ENCODE measurements around the gene SP9. TPM values are rescaled to one million over a fixed set of nuclear protein-coding genes. Genes with fewer than 3 reads are reported as not detected.

The SP9 gene
- total and polyA plus RNA-seq, 4 donors = not detected

DNA sequence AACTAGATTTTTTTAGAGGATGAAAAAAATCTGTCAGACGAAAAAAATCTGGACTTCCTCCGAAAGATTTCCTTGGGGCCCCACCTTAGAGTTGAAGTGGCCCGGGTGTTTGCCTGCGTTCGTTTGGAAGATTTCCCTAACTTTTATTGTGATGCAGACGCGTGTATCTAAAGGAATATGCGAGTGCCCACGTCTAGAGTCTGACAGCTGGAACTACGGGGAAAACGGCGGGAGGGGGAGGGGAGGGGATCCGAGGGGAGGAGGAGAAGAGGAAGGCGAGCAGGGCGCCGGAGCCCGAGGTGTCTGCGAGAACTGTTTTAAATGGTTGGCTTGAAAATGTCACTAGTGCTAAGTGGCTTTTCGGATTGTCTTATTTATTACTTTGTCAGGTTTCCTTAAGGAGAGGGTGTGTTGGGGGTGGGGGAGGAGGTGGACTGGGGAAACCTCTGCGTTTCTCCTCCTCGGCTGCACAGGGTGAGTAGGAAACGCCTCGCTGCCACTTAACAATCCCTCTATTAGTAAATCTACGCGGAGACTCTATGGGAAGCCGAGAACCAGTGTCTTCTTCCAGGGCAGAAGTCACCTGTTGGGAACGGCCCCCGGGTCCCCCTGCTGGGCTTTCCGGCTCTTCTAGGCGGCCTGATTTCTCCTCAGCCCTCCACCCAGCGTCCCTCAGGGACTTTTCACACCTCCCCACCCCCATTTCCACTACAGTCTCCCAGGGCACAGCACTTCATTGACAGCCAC lies 2.4 kb upstream of the SP9 start:
- Histone ChIP-seq H3K4me1 (ENCODE audit: control insufficient read depth in 5 of 5, insufficient read depth in 5 of 5, low read length in 5 of 5) (peaks cover 0 to 36% (median 6%) of the 10 kb centered on the region in 5 donors), H3K4me3 (no peak overlapping the region), H3K9me3 (ENCODE audit: control insufficient read depth in 4 of 4, insufficient read depth in 3 of 4, low read length in 3 of 4) (peaks cover 0 to 6% (median 0%) of the 10 kb centered on the region in 4 donors), H3K9ac (ENCODE audit: insufficient read depth in 1 of 2, low read length in 2 of 2) (no peak overlapping the region), H3K27ac (ENCODE audit: low read depth in 1 of 2, low read length in 1 of 2) (no peak overlapping the region), H3K36me3 (ENCODE audit: control insufficient read depth in 4 of 4, insufficient read depth in 4 of 4, low read length in 4 of 4) (no peaks in the 10 kb centered on the region), H3K27me3 (ENCODE audit: control insufficient read depth in 3 of 3, insufficient read depth in 3 of 3, low read length in 2 of 3) (peaks cover 19 to 88% (median 87%) of the 10 kb centered on the region in 3 donors)
- no peak for ATAC-seq (ENCODE audit: insufficient read depth, low FRiP score)
- peak in 2 of 3 donors; percentile 24 to 50 for DNase-seq
- WGBS, 2 donors = 5 to 10% methylated on average over 31 of the region's 31 CpGs
- TF ChIP-seq, protein P1, sequence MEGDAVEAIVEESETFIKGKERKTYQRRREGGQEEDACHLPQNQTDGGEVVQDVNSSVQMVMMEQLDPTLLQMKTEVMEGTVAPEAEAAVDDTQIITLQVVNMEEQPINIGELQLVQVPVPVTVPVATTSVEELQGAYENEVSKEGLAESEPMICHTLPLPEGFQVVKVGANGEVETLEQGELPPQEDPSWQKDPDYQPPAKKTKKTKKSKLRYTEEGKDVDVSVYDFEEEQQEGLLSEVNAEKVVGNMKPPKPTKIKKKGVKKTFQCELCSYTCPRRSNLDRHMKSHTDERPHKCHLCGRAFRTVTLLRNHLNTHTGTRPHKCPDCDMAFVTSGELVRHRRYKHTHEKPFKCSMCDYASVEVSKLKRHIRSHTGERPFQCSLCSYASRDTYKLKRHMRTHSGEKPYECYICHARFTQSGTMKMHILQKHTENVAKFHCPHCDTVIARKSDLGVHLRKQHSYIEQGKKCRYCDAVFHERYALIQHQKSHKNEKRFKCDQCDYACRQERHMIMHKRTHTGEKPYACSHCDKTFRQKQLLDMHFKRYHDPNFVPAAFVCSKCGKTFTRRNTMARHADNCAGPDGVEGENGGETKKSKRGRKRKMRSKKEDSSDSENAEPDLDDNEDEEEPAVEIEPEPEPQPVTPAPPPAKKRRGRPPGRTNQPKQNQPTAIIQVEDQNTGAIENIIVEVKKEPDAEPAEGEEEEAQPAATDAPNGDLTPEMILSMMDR (IDR thresholded peaks at IDR 0.05; ENCODE audit: control extremely low read depth, extremely low read depth) = no peak

DNA sequence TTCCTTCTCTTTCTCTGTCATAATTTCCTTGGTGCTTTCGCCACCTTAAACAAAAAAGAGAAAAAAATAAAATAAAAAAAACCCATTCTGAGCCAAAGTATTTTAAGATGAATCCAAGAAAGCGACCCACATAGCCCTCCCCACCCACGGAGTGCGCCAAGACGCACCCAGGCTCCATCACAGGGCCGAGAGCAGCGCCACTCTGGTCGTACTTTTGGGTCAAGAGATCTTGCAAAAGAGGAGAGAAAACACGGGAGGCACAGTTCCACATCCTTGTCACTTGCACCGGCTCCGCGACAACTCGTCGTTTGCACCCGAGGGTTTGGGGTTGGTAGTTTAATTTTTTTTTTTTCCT lies 1.8 kb upstream of the SP9 start:
- H3K27ac ChIP-seq (ENCODE audit: low read depth in 1 of 2, low read length in 1 of 2) = no peak overlapping the region
- H3K4me3 ChIP-seq = no peak overlapping the region
- 8 to 11% methylated on average over 15 of the region's 15 CpGs for WGBS, 2 donors
- TF ChIP-seq, protein P1 (IDR thresholded peaks at IDR 0.05; ENCODE audit: control extremely low read depth, extremely low read depth) = no peak
- ATAC-seq (ENCODE audit: insufficient read depth, low FRiP score) (no peak), DNase-seq (no peak)
- H3K9ac ChIP-seq (ENCODE audit: insufficient read depth in 1 of 2, low read length in 2 of 2) = no peak overlapping the region
- H3K36me3 ChIP-seq (ENCODE audit: control insufficient read depth in 4 of 4, insufficient read depth in 4 of 4, low read length in 4 of 4) = no peaks in the 10 kb centered on the region
- H3K4me1 ChIP-seq (ENCODE audit: control insufficient read depth in 5 of 5, insufficient read depth in 5 of 5, low read length in 5 of 5) = peaks cover 0 to 38% (median 5%) of the 10 kb centered on the region in 5 donors
- H3K9me3 ChIP-seq (ENCODE audit: control insufficient read depth in 4 of 4, insufficient read depth in 3 of 4, low read length in 3 of 4) = peaks cover 0 to 5% (median 0%) of the 10 kb centered on the region in 4 donors
- H3K27me3 ChIP-seq (ENCODE audit: control insufficient read depth in 3 of 3, insufficient read depth in 3 of 3, low read length in 2 of 3) = peaks cover 19 to 87% (median 86%) of the 10 kb centered on the region in 3 donors

DNA sequence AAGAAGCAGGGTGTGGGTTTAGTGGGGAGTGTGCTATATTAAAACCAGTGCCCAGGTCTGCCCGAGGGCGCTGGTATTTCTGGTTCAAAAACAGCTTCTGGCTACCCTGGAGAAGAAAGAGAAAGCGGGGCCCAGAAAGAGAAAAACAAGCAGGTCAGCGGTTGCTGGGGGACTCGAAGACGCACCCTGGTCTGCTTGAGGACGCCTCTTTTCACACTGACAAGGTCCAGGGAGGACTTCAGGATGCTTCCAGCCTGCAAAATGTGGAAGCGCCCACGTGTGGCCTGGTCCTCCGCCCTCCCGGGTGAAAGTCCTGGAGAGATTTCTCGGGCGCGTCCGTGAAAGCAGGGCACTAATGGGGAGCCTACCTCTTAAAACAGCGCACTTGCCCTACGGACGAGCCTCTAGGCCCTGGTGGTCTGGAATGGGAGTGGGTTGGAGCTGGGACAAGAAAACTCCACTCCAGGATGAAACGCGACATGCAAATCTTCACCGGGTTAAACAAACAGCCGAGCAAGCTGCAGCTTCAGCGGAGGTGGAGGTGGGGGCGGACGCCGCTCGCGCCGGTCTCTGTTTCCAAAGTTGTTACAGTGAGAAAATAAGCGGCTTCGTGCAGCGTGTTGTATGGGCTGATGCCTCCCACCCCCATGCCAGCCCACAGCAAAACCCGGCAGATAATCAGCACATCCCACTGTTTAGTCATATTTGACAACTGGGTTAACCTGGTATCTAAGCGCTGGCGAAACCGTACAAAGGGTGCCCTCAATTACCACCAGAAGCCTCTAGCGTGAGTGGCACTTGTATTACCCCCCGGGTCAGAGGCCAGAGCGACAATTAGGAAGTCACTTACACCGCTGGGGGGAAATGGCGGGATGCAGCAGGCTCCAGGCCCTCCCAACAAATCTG lies 1.1 kb upstream of the SP9 start:
- no peak overlapping the region for H3K27ac ChIP-seq (ENCODE audit: low read depth in 1 of 2, low read length in 1 of 2)
- H3K9me3 ChIP-seq (ENCODE audit: control insufficient read depth in 4 of 4, insufficient read depth in 3 of 4, low read length in 3 of 4) = peaks cover 0 to 5% (median 0%) of the 10 kb centered on the region in 4 donors
- 5 to 9% methylated on average over 41 of the region's 41 CpGs for WGBS, 2 donors
- no peak overlapping the region for H3K9ac ChIP-seq (ENCODE audit: insufficient read depth in 1 of 2, low read length in 2 of 2)
- ATAC-seq (ENCODE audit: insufficient read depth, low FRiP score) = no peak
- H3K36me3 ChIP-seq (ENCODE audit: control insufficient read depth in 4 of 4, insufficient read depth in 4 of 4, low read length in 4 of 4) = no peaks in the 10 kb centered on the region
- TF ChIP-seq, protein P1 (IDR thresholded peaks at IDR 0.05; ENCODE audit: control extremely low read depth, extremely low read depth) = no peak
- peak in 2 of 3 donors; percentile 27 to 32 for DNase-seq
- peaks cover 0 to 37% (median 5%) of the 10 kb centered on the region in 5 donors for H3K4me1 ChIP-seq (ENCODE audit: control insufficient read depth in 5 of 5, insufficient read depth in 5 of 5, low read length in 5 of 5)
- H3K4me3 ChIP-seq = no peak overlapping the region
- peaks cover 20 to 89% (median 87%) of the 10 kb centered on the region in 3 donors for H3K27me3 ChIP-seq (ENCODE audit: control insufficient read depth in 3 of 3, insufficient read depth in 3 of 3, low read length in 2 of 3)

Measured in lung (tissue), 12 donors.